Endodermal cell (in vitro differentiated cells): ENCODE results near the gene EYS. TPM values are rescaled to one million over a fixed set of nuclear protein-coding genes. Genes with fewer than 3 reads are reported as not detected.

Experiments used
- DNase-seq: peaks from one replicate; pipeline ENCODE4 v3.0.0-alpha.2; 2017
- H3K27ac ChIP-seq: 2 replicates; pipeline ENCODE4 v1.5.1; 2013; ENCODE audit warnings: mild to moderate bottlenecking, low read depth, low read length, moderate library complexity
- H3K27me3 ChIP-seq: 2 replicates; pipeline ENCODE4 v1.6.1; 2013; ENCODE audit warnings: mild to moderate bottlenecking, low read length, moderate library complexity; ENCODE audit not compliant: insufficient read depth, control insufficient read depth, poor library complexity, severe bottlenecking
- H3K36me3 ChIP-seq: 2 replicates; pipeline ENCODE4 v1.7.0; 2013; ENCODE audit warnings: mild to moderate bottlenecking, low read length, moderate library complexity; ENCODE audit not compliant: control insufficient read depth, insufficient read depth
- H3K4me1 ChIP-seq: one replicate; pipeline ENCODE4 v1.7.0; 2013; ENCODE audit warnings: low read length; ENCODE audit not compliant: control insufficient read depth, insufficient read depth
- H3K4me3 ChIP-seq: 2 replicates; pipeline ENCODE4 v1.5.1; 2013; ENCODE audit warnings: mild to moderate bottlenecking, low read length, moderate library complexity
- H3K9ac ChIP-seq: 2 replicates; pipeline ENCODE4 v1.6.1; 2013; ENCODE audit warnings: mild to moderate bottlenecking, low read length, moderate library complexity; ENCODE audit not compliant: poor library complexity, severe bottlenecking; ENCODE audit errors: extremely low read depth
- H3K9me3 ChIP-seq: 2 replicates; pipeline ENCODE4 v1.6.1; 2013; ENCODE audit warnings: mild to moderate bottlenecking, low read length, moderate library complexity; ENCODE audit not compliant: control insufficient read depth
- H3K27ac Mint-ChIP-seq: 2 replicates; pipeline ENCODE4 v1.8.0; 2020; ENCODE audit warnings: mixed read lengths
- H3K27me3 Mint-ChIP-seq: 2 replicates; pipeline ENCODE4 v1.8.0; 2021; ENCODE audit warnings: mild to moderate bottlenecking, mixed read lengths; ENCODE audit not compliant: insufficient read depth
- H3K36me3 Mint-ChIP-seq: 2 replicates; pipeline ENCODE4 v1.8.0; 2020; ENCODE audit warnings: low read depth, mixed read lengths
- H3K4me1 Mint-ChIP-seq: 2 replicates; pipeline ENCODE4 v1.8.0; 2020; ENCODE audit warnings: mixed read lengths
- H3K4me3 Mint-ChIP-seq: 2 replicates; pipeline ENCODE4 v1.8.0; 2020; ENCODE audit warnings: mild to moderate bottlenecking, moderate library complexity, mixed read lengths
- H3K9me3 Mint-ChIP-seq: 2 replicates; pipeline ENCODE4 v1.8.0; 2020; ENCODE audit warnings: mild to moderate bottlenecking, mixed read lengths
- CTCF ChIP-seq: fragments of 200-600 bp; sonication (generic); conservative IDR thresholded peaks from 2 replicates; pipeline ENCODE4 v1.5.0; 2021; ENCODE audit warnings: antibody characterized with exemption, mild to moderate bottlenecking
- WGBS, 2 experiments: methylation state at CpG; one replicate each; pipeline versions ENCODE4 v1.1.5 to v1.1.7; 2013; ENCODE audit warnings: missing lambda C conversion rate in 2 of 2, mixed read lengths in 1 of 2; ENCODE audit not compliant: insufficient coverage in 1 of 2, insufficient read length in 1 of 2; 5-methylcytosine and 5-hydroxymethylcytosine counted together
- total RNA-seq, 2 donors: library from RNA; stranded (reverse); fragmentation: NEBNext Ultra II Directional in 1 of 2; extraction: Animal tissue kit (Norgen Biotek cat#: 25700) in 1 of 2; gene quantifications; 2 replicates in 1 of 2; 3 replicates in 1 of 2; pipeline ENCODE4 v1.2.1, GENCODE V29; 2021

Gene EYS
- total RNA-seq, 2 donors from 2014 or later: 0.31 to 0.70 TPM

- no peaks in the 10 kb centered on the region for H3K4me1 Mint-ChIP-seq
- Histone ChIP-seq H3K36me3 (no peaks in the 10 kb centered on the region), H3K9ac (no peak overlapping the region), H3K4me1 (no peaks in the 10 kb centered on the region), H3K4me3 (no peak overlapping the region), H3K9me3 (no peaks in the 10 kb centered on the region), H3K27ac (no peak overlapping the region), H3K27me3 (no peaks in the 10 kb centered on the region)
- WGBS, 2 experiments: 83 to 92% methylated on average over 8 of the region's 8 CpGs
- DNase-seq: no peak
- H3K27ac Mint-ChIP-seq: no peak overlapping the region
- TF ChIP-seq CTCF: no peak
- H3K36me3 Mint-ChIP-seq: no peaks in the 10 kb centered on the region
- H3K9me3 Mint-ChIP-seq: no peaks in the 10 kb centered on the region
- H3K27me3 Mint-ChIP-seq: no peaks in the 10 kb centered on the region
- no peak overlapping the region for H3K4me3 Mint-ChIP-seq
Measured at GRCh38 chr6:64013011-64013410, 1694.0 kb downstream of the EYS start.

GRCh38 chr6:64012351-64013001 is 1694.5 kb downstream of the EYS start:
- Histone ChIP-seq H3K9me3 (no peaks in the 10 kb centered on the region), H3K4me3 (no peak overlapping the region), H3K9ac (no peak overlapping the region), H3K27ac (no peak overlapping the region), H3K36me3 (no peaks in the 10 kb centered on the region), H3K27me3 (no peaks in the 10 kb centered on the region), H3K4me1 (no peaks in the 10 kb centered on the region)
- Mint-ChIP-seq H3K27ac (no peak overlapping the region), H3K36me3 (no peaks in the 10 kb centered on the region), H3K4me1 (no peaks in the 10 kb centered on the region), H3K4me3 (no peak overlapping the region), H3K9me3 (peaks cover under 1% of the 10 kb centered on the region), H3K27me3 (no peaks in the 10 kb centered on the region)
- TF ChIP-seq CTCF: peak; percentile 88
- peak; percentile 79 for DNase-seq
- 90 to 100% methylated on average over 2 to 4 of the region's 4 CpGs for WGBS, 2 experiments

GRCh38 chr6:64010666-64011065 is 1696.4 kb downstream of the EYS start:
- no peak for DNase-seq
- no peaks in the 10 kb centered on the region for H3K27me3 Mint-ChIP-seq
- no peaks in the 10 kb centered on the region for H3K4me1 ChIP-seq
- H3K4me3 ChIP-seq: no peak overlapping the region
- no peaks in the 10 kb centered on the region for H3K36me3 ChIP-seq
- no peak overlapping the region for H3K27ac Mint-ChIP-seq
- H3K4me3 Mint-ChIP-seq: no peak overlapping the region
- no peak overlapping the region for H3K27ac ChIP-seq
- H3K4me1 Mint-ChIP-seq: no peaks in the 10 kb centered on the region
- no peaks in the 10 kb centered on the region for H3K9me3 ChIP-seq
- no peaks in the 10 kb centered on the region for H3K36me3 Mint-ChIP-seq
- no peak overlapping the region for H3K9ac ChIP-seq
- TF ChIP-seq CTCF: no peak
- no peaks in the 10 kb centered on the region for H3K27me3 ChIP-seq
- 93 to 94% methylated on average over 3 of the region's 3 CpGs for WGBS, 2 experiments
- peaks cover 2% of the 10 kb centered on the region for H3K9me3 Mint-ChIP-seq
